KG1 (cell line): ENCODE results near the gene SUPT5H.
"Not testable (repeated sequence)": the region's sequence is repeated elsewhere in the genome, so short reads cannot be mapped to it uniquely, and the experiment has no call there.

Source experiments
- DNase-seq: peaks from one replicate; lab custom pipeline; 2025; lab: John Stamatoyannopoulos, UW

Gene SUPT5H

GRCh38 chr19:39467941-39468340 lies 22.6 kb downstream of the SUPT5H start:
- DNase-seq = no peak

- no peak for DNase-seq
Observed at GRCh38 chr19:39469036-39469435, 23.7 kb downstream of the SUPT5H start.

- no peak for DNase-seq
Observed at GRCh38 chr19:39469567-39469966, 24.2 kb downstream of the SUPT5H start.

- no peak for DNase-seq
Observed at GRCh38 chr19:39470724-39471339, 25.4 kb downstream of the SUPT5H start.

GRCh38 chr19:39471756-39472536 lies 26.6 kb downstream of the SUPT5H start:
- DNase-seq = no peak

- DNase-seq = no peak
Observed at GRCh38 chr19:39472746-39473442, 27.5 kb downstream of the SUPT5H start.

- DNase-seq = no peak
Observed at GRCh38 chr19:39473443-39473960, 28.1 kb downstream of the SUPT5H start.

GRCh38 chr19:39474139-39474620 lies 28.8 kb downstream of the SUPT5H start:
- no peak for DNase-seq

- no peak for DNase-seq
Observed at GRCh38 chr19:39475748-39476147, 30.4 kb downstream of the SUPT5H start.

- DNase-seq = not testable (repeated sequence)
Observed at GRCh38 chr19:39479319-39479801, 34.0 kb downstream of the SUPT5H start.

GRCh38 chr19:39479916-39480315 lies 34.5 kb downstream of the SUPT5H start:
- no peak for DNase-seq

GRCh38 chr19:39480337-39481228 lies 35.2 kb downstream of the SUPT5H start, which contains the start of gene TIMM50:
TSS of gene TIMM50 (plus strand) at chr19:39480838. CDS start at chr19:39480854, 16 bp downstream.
- peak; percentile 87 for DNase-seq

- DNase-seq = no peak
Observed at GRCh38 chr19:39481229-39481545, 35.8 kb downstream of the SUPT5H start.

GRCh38 chr19:39481676-39482075 lies 36.3 kb downstream of the SUPT5H start:
- no peak for DNase-seq

GRCh38 chr19:39483141-39483540 lies 37.8 kb downstream of the SUPT5H start:
- no peak for DNase-seq

- DNase-seq = no peak
Observed at GRCh38 chr19:39489756-39490155, 44.4 kb downstream of the SUPT5H start.

GRCh38 chr19:39492225-39492624 lies 46.8 kb downstream of the SUPT5H start:
- DNase-seq = no peak

GRCh38 chr19:39492788-39493187 lies 47.4 kb downstream of the SUPT5H start:
- DNase-seq = no peak

GRCh38 chr19:39494661-39495060 lies 49.3 kb downstream of the SUPT5H start:
- no peak for DNase-seq

- DNase-seq = no peak
Observed at GRCh38 chr19:39496063-39496462, 50.7 kb downstream of the SUPT5H start.

- DNase-seq = no peak
Observed at GRCh38 chr19:39497701-39497995, 52.3 kb downstream of the SUPT5H start.
